ENCODE results near the gene STAMBP.

- no peak for TF ChIP-seq POLR2A (IDR thresholded peaks at IDR 0.05)
- no peak for TF ChIP-seq CTCF (IDR thresholded peaks at IDR 0.05)
- no peak for TF ChIP-seq POLR2AphosphoS5 (IDR thresholded peaks at IDR 0.05)
These were observed 41.3 kb downstream of the STAMBP start for GRCh38 chr2:73870084-73870483.

Data from breast epithelium (tissue), 3 donors.